Astrocyte of the cerebellum (primary cell): ENCODE measurements around the gene PFKM.

Source experiments
- DNase-seq: peaks from one replicate; pipeline ENCODE4 v3.0.0-alpha.2; 2011; ENCODE audit warnings: low read depth
- H3K4me3 ChIP-seq: 2 replicates; pipeline ENCODE4 v1.5.1; 2011; ENCODE audit warnings: mild to moderate bottlenecking, low read depth, low read length, moderate library complexity
- CTCF ChIP-seq: IDR thresholded peaks from 2 replicates; pipeline ENCODE4 v1.5.1; 2012; ENCODE audit warnings: low read length, low read depth, moderate library complexity, mild to moderate bottlenecking; ENCODE audit errors: missing control alignments
- in situ Hi-C: cut with HindIII; loops from 2 replicates; pipeline ENCODE4 v1.10.0; 2017; ENCODE audit warnings: low sequenced_read_pairs

The PFKM gene

GRCh38 chr12:48157889-48158370 is 38.8 kb downstream of the PFKM start:
- in situ Hi-C loops: no loop called here

GRCh38 chr12:48160046-48160445 is 40.9 kb downstream of the PFKM start:
- DNase-seq: no peak
- no peak for TF ChIP-seq CTCF
- in situ Hi-C loops: no loop called here
- H3K4me3 ChIP-seq: no peak overlapping the region

More at GRCh38 chr12:48157889-48158370, 38.8 kb downstream of the PFKM start:
- no peak for TF ChIP-seq CTCF
- H3K4me3 ChIP-seq: peak overlapping the region; percentile 99
- no peak for DNase-seq

GRCh38 chr12:48160807-48161206 is 41.6 kb downstream of the PFKM start:
- H3K4me3 ChIP-seq: no peak overlapping the region
- in situ Hi-C loops: no loop called here
- no peak for TF ChIP-seq CTCF
- DNase-seq: no peak

- in situ Hi-C loops: no loop called here
- no peak for TF ChIP-seq CTCF
- no peak overlapping the region for H3K4me3 ChIP-seq
- no peak for DNase-seq
These were observed 44.1 kb downstream of the PFKM start for GRCh38 chr12:48163150-48163747.

- H3K4me3 ChIP-seq: no peak overlapping the region
- in situ Hi-C loops: no loop called here
- DNase-seq: no peak
- TF ChIP-seq CTCF: no peak
These were observed 45.3 kb downstream of the PFKM start for GRCh38 chr12:48164451-48164850.

GRCh38 chr12:48165089-48165981 is 46.2 kb downstream of the PFKM start:
- no peak overlapping the region for H3K4me3 ChIP-seq
- peak; percentile 49 for DNase-seq
- in situ Hi-C loops: no loop called here
- peak; percentile 96 for TF ChIP-seq CTCF
